Esophagus muscularis mucosa (tissue), 4 donors: ENCODE results near the gene CAPN9.

ENCODE experiments used
- CTCF ChIP-seq, 3 experiments: fragments of 200-600 bp in 2 of 3; fragments of 450-650 bp in 1 of 3; sonication (generic) in 2 of 3; IDR thresholded peaks; one replicate each; pipeline ENCODE4 v1.5.1; 2017 to 2019; ENCODE audit warnings: antibody characterized with exemption in 3 of 3, mild to moderate bottlenecking in 2 of 3, moderate library complexity in 1 of 3
- EP300 ChIP-seq: sonication (generic); formaldehyde crosslinking; IDR thresholded peaks from one replicate; pipeline ENCODE4 v1.6.1; 2017; ENCODE audit warnings: antibody characterized with exemption
- POLR2AphosphoS5 ChIP-seq, 2 donors: sonication (generic); formaldehyde crosslinking; IDR thresholded peaks; one replicate each; pipeline ENCODE4 v1.6.1; 2017; ENCODE audit warnings: antibody characterized with exemption in 2 of 2

GRCh38 chr1:230790026-230790425 is 42.8 kb downstream of the CAPN9 start:
- TF ChIP-seq CTCF (IDR thresholded peaks at IDR 0.05) = no peak
- no peak for TF ChIP-seq EP300
- TF ChIP-seq POLR2AphosphoS5 (IDR thresholded peaks at IDR 0.05) = no peak
